NB4 (cell line): ENCODE data around the gene CELA2A.

Experiments used
- MYC ChIP-seq: IDR thresholded peaks from 2 replicates; pipeline ENCODE4 v1.6.1; 2011; ENCODE audit warnings: low read depth, low read length
- POLR2A ChIP-seq: IDR thresholded peaks from 2 replicates; pipeline ENCODE4 v1.6.1; 2011; ENCODE audit warnings: mild to moderate bottlenecking; ENCODE audit not compliant: insufficient read length; ENCODE audit errors: extremely low read depth
- TF ChIP-seq, protein P1 (sequence below): IDR thresholded peaks from one replicate; pipeline ENCODE4 v1.5.1; 2012; ENCODE audit warnings: low read depth, low read length

DNA sequence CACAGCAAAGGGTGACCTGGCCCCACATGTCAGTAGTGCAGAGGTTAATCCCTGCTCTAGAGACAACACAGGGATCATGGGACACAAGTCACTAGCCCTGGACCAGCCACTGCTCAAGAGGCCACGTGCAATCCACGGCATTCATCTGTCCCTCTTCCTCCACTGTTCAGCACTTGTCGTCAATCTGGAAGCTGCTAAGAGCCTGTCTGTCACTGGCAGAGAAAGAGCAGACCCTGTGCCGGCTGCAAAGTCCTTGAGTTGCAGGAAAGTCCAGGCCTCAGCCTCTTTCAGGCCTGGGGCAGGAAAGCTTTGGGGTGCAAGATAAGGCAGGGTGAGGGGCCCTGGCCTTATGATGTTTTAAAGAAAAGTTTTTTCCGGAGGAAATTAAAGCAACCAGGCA is 36.1 kb downstream of the CELA2A start:
- TF ChIP-seq, protein P1, sequence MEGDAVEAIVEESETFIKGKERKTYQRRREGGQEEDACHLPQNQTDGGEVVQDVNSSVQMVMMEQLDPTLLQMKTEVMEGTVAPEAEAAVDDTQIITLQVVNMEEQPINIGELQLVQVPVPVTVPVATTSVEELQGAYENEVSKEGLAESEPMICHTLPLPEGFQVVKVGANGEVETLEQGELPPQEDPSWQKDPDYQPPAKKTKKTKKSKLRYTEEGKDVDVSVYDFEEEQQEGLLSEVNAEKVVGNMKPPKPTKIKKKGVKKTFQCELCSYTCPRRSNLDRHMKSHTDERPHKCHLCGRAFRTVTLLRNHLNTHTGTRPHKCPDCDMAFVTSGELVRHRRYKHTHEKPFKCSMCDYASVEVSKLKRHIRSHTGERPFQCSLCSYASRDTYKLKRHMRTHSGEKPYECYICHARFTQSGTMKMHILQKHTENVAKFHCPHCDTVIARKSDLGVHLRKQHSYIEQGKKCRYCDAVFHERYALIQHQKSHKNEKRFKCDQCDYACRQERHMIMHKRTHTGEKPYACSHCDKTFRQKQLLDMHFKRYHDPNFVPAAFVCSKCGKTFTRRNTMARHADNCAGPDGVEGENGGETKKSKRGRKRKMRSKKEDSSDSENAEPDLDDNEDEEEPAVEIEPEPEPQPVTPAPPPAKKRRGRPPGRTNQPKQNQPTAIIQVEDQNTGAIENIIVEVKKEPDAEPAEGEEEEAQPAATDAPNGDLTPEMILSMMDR = no peak
- no peak for TF ChIP-seq POLR2A
- TF ChIP-seq MYC = no peak
